Pancreas (tissue), 10 donors: ENCODE results near the gene UBE2H. TPM values are rescaled to one million over a fixed set of nuclear protein-coding genes. Genes with fewer than 3 reads are reported as not detected.

Source experiments
- ATAC-seq, 4 donors: fragments of 200-7000 bp; cut with Tn5 transposase; one replicate each; pipeline versions ENCODE4 v1.8.0 to v1.9.1; 2020; ENCODE audit warnings: mild to moderate bottlenecking in 4 of 4, moderate library complexity in 4 of 4
- DNase-seq, 6 donors: peaks; one replicate each; pipeline ENCODE4 v3.0.0-alpha.2; 2020
- FAIRE-seq: peaks from 2 replicates; lab custom pipeline; 2012; peaks lifted over from hg19 to GRCh38; lab: Jason Lieb, UNC
- H3K27ac ChIP-seq, 4 donors: fragments of 200-600 bp; sonication (generic); 1 replicate in 3 of 4; 2 replicates in 1 of 4; pipeline versions ENCODE4 v1.5.0 to v1.8.0; 2020
- H3K27me3 ChIP-seq, 4 donors: fragments of 200-600 bp; one replicate each; pipeline ENCODE4 v1.8.0; 2021
- H3K36me3 ChIP-seq, 3 donors: fragments of 200-600 bp; sonication (generic) in 1 of 3; one replicate each; pipeline versions ENCODE4 v1.5.0 to v1.8.0; 2020 to 2021
- H3K4me1 ChIP-seq, 3 donors: fragments of 200-600 bp; one replicate each; pipeline ENCODE4 v1.8.0; 2021
- H3K4me3 ChIP-seq, 4 donors: fragments of 200-600 bp; sonication (generic) in 2 of 4; one replicate each; pipeline versions ENCODE4 v1.5.0 to v1.8.0; 2020 to 2021
- H3K9me3 ChIP-seq, 4 donors: fragments of 200-600 bp; one replicate each; pipeline ENCODE4 v1.8.0; 2021
- CTCF ChIP-seq, 4 donors: fragments of 200-600 bp; sonication (generic) in 3 of 4; IDR thresholded peaks; one replicate each; pipeline versions ENCODE4 v1.5.0 to v1.8.0; 2021; ENCODE audit warnings: antibody characterized with exemption in 4 of 4
- WGBS, 2 donors: extraction: QIAGEN DNeasy Blood & Tissue Kit; methylation state at CpG; one replicate each; pipeline ENCODE4 v1.1.7; 2013; 5-methylcytosine and 5-hydroxymethylcytosine counted together
- intact Hi-C, 3 donors: fragments of 100-400 bp; cut with DNase I; formaldehyde crosslinking; loops; one replicate each; pipeline versions ENCODE4 v1.11.1 to v1.14.2; 2022
- polyA plus RNA-seq, 2 donors: library from polyadenylated mRNA; stranded (reverse); fragments of 200-250 nt; gene quantifications; one replicate each; pipeline ENCODE4 v1.2.3, GENCODE V29; 2013
- total RNA-seq, 6 donors: library from RNA; stranded (reverse); fragmentation: NEBNext Ultra II Directional in 4 of 6; extraction: Animal tissue kit (Norgen Biotek cat#: 25700) in 4 of 6; gene quantifications; one replicate each; pipeline versions ENCODE4 v1.2.1 to v1.2.4, GENCODE V29; 2021 to 2023
- donor health status: healthy with polysubstance abuse.
- donor health status: DM: no; HTN: no; CAD: no; lungs with moderate emphysema.
- donor health status: DM: no; HTN: no; CAD: no.
- donor health status: control.
- donor health status: control.
- donor health status: Bipolar disorder and iron deficiency.
- donor health status: DM: yes; HTN: yes; CAD: no.
- donor health status: DM: no; HTN: no; CAD: no.
- donor health status: DM: no; HTN: no; CAD: no.
- donor health status: DM: yes; HTN: yes; CAD: no.

The UBE2H gene
- total and polyA plus RNA-seq, 8 donors: 16.7 to 85.6 (median 62.6) TPM

- no peaks in the 10 kb centered on the region for H3K9me3 ChIP-seq
- no peak for FAIRE-seq
- 32 to 33% methylated on average over 4 of the region's 4 CpGs for WGBS, 2 donors
- no peak for ATAC-seq
- no peaks in the 10 kb centered on the region for H3K36me3 ChIP-seq
- intact Hi-C loops: no loop called here
- peaks cover 36 to 66% (median 42%) of the 10 kb centered on the region in 3 donors for H3K4me1 ChIP-seq
- DNase-seq: no peak
- no peak overlapping the region for H3K27ac ChIP-seq
- H3K4me3 ChIP-seq: no peak overlapping the region
- TF ChIP-seq CTCF (IDR thresholded peaks at IDR 0.05): no peak
- H3K27me3 ChIP-seq: no peaks in the 10 kb centered on the region
Observed at GRCh38 chr7:129917934-129918333, 34.8 kb downstream of the UBE2H start.

GRCh38 chr7:129914536-129915272, 38.1 kb downstream of the UBE2H start:
- DNase-seq: no peak
- peak in 1 of 4 donors; percentile 7 for ATAC-seq
- no peaks in the 10 kb centered on the region for H3K9me3 ChIP-seq
- no peak for TF ChIP-seq CTCF (IDR thresholded peaks at IDR 0.05)
- no peak for FAIRE-seq
- WGBS, 2 donors: 46 to 56% methylated on average over 9 of the region's 9 CpGs
- intact Hi-C loops: no loop called here
- peaks cover 48 to 56% (median 56%) of the 10 kb centered on the region in 3 donors for H3K4me1 ChIP-seq
- no peaks in the 10 kb centered on the region for H3K36me3 ChIP-seq
- H3K4me3 ChIP-seq: no peak overlapping the region
- H3K27ac ChIP-seq: peak overlapping the region in 1 of 4 donors; percentile 4
- H3K27me3 ChIP-seq: no peaks in the 10 kb centered on the region

- Histone ChIP-seq H3K27me3 (no peaks in the 10 kb centered on the region), H3K36me3 (no peaks in the 10 kb centered on the region), H3K4me1 (peaks cover 49 to 57% (median 53%) of the 10 kb centered on the region in 3 donors), H3K27ac (no peak overlapping the region), H3K9me3 (no peaks in the 10 kb centered on the region), H3K4me3 (no peak overlapping the region)
- WGBS, 2 donors: 86 to 92% methylated on average over 3 of the region's 3 CpGs
- intact Hi-C loops: no loop called here
- ATAC-seq (no peak), FAIRE-seq (no peak), DNase-seq (no peak)
- TF ChIP-seq CTCF (IDR thresholded peaks at IDR 0.05): no peak
Observed at GRCh38 chr7:129913428-129913827, 39.3 kb downstream of the UBE2H start.

- no peaks in the 10 kb centered on the region for H3K9me3 ChIP-seq
- H3K4me1 ChIP-seq: peaks cover 55 to 62% (median 59%) of the 10 kb centered on the region in 3 donors
- intact Hi-C loops: no loop called here
- no peaks in the 10 kb centered on the region for H3K36me3 ChIP-seq
- FAIRE-seq: no peak
- no peak for TF ChIP-seq CTCF (IDR thresholded peaks at IDR 0.05)
- no peak for DNase-seq
- no peak overlapping the region for H3K4me3 ChIP-seq
- WGBS, 2 donors: 84 to 85% methylated on average over 6 of the region's 6 CpGs
- ATAC-seq: no peak
- no peaks in the 10 kb centered on the region for H3K27me3 ChIP-seq
- no peak overlapping the region for H3K27ac ChIP-seq
Observed at GRCh38 chr7:129911790-129912189, 41.0 kb downstream of the UBE2H start.

- intact Hi-C loops: no loop called here
- WGBS, 2 donors: 55 to 58% methylated on average over 4 of the region's 4 CpGs
- no peak overlapping the region for H3K4me3 ChIP-seq
- DNase-seq (no peak), ATAC-seq (no peak), FAIRE-seq (no peak)
- no peaks in the 10 kb centered on the region for H3K36me3 ChIP-seq
- peaks cover 54 to 57% (median 54%) of the 10 kb centered on the region in 3 donors for H3K4me1 ChIP-seq
- peak overlapping the region in 1 of 4 donors; percentile 2 for H3K27ac ChIP-seq
- no peak for TF ChIP-seq CTCF (IDR thresholded peaks at IDR 0.05)
- H3K27me3 ChIP-seq: no peaks in the 10 kb centered on the region
- H3K9me3 ChIP-seq: no peaks in the 10 kb centered on the region
Observed at GRCh38 chr7:129909669-129910068, 43.1 kb downstream of the UBE2H start.
